Upper lobe of left lung (tissue), 6 donors: Measurements from ENCODE around the gene CORO6. TPM values are rescaled to one million over a fixed set of nuclear protein-coding genes. Genes with fewer than 3 reads are reported as not detected.

Experiments
- ATAC-seq, 2 donors: fragments of 200-7000 bp; cut with Tn5 transposase; one replicate each; pipeline ENCODE4 v1.9.1; 2022; ENCODE audit warnings: mild to moderate bottlenecking in 2 of 2, moderate library complexity in 2 of 2; ENCODE audit not compliant: low FRiP score in 2 of 2
- DNase-seq, 2 donors: peaks; one replicate each; pipeline ENCODE4 v3.0.0-alpha.2; 2019 to 2020
- H3K27ac ChIP-seq, 4 donors: fragments of 200-600 bp; sonication (generic); one replicate each; pipeline ENCODE4 v1.5.1; 2016 to 2019
- H3K27me3 ChIP-seq, 4 donors: fragments of 200-600 bp; sonication (generic); one replicate each; pipeline ENCODE4 v1.5.1; 2017 to 2019
- H3K36me3 ChIP-seq, 4 donors: fragments of 200-600 bp; sonication (generic); one replicate each; pipeline ENCODE4 v1.5.1; 2016 to 2019
- H3K4me1 ChIP-seq, 4 donors: fragments of 200-600 bp; sonication (generic); one replicate each; pipeline ENCODE4 v1.5.1; 2018 to 2019
- H3K4me3 ChIP-seq, 4 donors: fragments of 200-600 bp; sonication (generic); one replicate each; pipeline ENCODE4 v1.5.1; 2017 to 2019; ENCODE audit warnings: mild to moderate bottlenecking in 2 of 4, moderate library complexity in 1 of 4
- H3K9me3 ChIP-seq, 4 donors: fragments of 200-600 bp; sonication (generic); one replicate each; pipeline ENCODE4 v1.5.1; 2018 to 2019
- EP300 ChIP-seq, 4 donors: sonication (generic); formaldehyde crosslinking; IDR thresholded peaks; one replicate each; pipeline ENCODE4 v1.5.1; 2017; ENCODE audit warnings: antibody characterized with exemption in 4 of 4, control low read depth in 2 of 4
- POLR2A ChIP-seq, 4 donors: fragments of 450-650 bp; IDR thresholded peaks; one replicate each; pipeline ENCODE4 v1.5.1; 2016 to 2017; ENCODE audit warnings: antibody characterized with exemption in 4 of 4, mild to moderate bottlenecking in 2 of 4
- POLR2AphosphoS5 ChIP-seq, 2 donors: sonication (generic); formaldehyde crosslinking; IDR thresholded peaks; one replicate each; pipeline ENCODE4 v1.5.1; 2017; ENCODE audit warnings: antibody characterized with exemption in 2 of 2
- WGBS, 2 donors: methylation state at CpG; one replicate each; pipeline ENCODE4 v1.1.5; 2017 to 2018; 5-methylcytosine and 5-hydroxymethylcytosine counted together
- total RNA-seq, 6 donors: library from RNA; depleted of rRNA in 4 of 6; stranded (reverse); fragments of >200 nt in 4 of 6; gene quantifications; one replicate each; pipeline versions ENCODE4 v1.1.0 to v1.2.1, GENCODE V29; 2016 to 2021
- TF ChIP-seq, protein P1 (sequence below), 6 experiments: fragments of 450-650 bp in 4 of 6; fragments of 200-600 bp in 2 of 6; sonication (generic) in 2 of 6; IDR thresholded peaks; one replicate each; pipeline ENCODE4 v1.5.1; 2016 to 2019; ENCODE audit warnings: antibody characterized with exemption in 6 of 6
- donor health status: DM: no; HTN: no; CAD: no; lungs with moderate emphysema.
- donor health status: DM: no; HTN: yes; CAD: no; lungs with severe emphysema.

CORO6 gene
- total RNA-seq, 6 donors from 2014 or later: 7.3 to 137 (median 12.2) TPM

DNA sequence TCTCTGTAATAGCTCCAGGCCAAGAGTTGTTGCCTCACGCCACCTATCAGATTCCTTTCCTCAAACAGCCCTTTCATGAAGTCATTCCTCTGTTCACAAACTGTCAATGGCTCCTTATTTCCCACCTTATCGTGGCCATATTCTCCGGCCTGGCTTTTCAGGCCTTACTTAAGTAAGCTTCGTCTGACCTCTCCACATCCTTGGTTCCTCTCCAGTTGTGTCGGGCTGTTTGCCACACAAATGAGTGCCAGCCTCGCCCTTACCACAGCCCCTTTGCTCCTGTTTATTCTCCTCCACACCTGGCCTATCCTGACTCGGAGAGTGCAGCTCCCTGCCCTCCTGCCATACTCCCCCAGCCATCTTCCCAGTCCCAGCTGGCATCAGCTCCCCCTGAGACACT is 52.2 kb downstream of the CORO6 start:
- peaks cover 18 to 60% (median 32%) of the 10 kb centered on the region in 4 donors for H3K4me1 ChIP-seq

DNA sequence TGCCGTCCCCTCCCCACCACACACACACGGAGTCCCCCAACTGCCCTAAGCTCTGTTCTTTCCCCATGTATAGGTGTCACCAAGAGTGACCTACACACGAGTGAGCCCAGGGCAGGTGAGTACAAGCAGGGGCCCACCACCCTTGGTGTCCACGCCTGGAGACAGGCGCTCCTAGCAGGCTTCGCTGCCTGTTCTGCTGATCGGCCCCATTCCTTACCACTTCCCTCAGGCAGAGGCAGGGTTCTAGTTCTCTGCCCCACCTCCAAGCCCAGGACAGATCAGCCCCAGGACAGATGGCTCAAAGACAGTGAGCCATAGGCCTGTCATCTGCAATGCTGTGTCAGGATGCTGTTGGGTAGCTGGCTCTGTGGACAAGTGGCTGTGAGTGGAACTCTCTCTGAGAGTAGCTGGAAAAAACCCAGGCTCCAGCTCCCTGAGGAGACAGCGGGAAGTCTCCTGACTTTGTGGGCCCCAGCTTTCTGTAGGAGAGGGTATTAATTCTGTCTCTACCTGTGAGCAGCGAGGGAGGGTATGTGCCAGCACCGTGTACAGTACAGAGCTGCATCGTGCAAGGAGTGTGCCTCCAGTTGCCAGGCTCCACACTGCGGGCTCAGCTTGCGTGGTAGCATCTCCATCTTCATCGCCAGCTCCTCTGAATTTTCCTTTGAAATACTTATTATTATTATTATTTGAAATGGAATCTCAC is 53.3 kb downstream of the CORO6 start:
- peaks cover 2 to 19% (median 9%) of the 10 kb centered on the region in 4 donors for H3K36me3 ChIP-seq
- DNase-seq: no peak
- H3K9me3 ChIP-seq: no peaks in the 10 kb centered on the region
- TF ChIP-seq POLR2A (IDR thresholded peaks at IDR 0.05): no peak
- TF ChIP-seq, protein P1, sequence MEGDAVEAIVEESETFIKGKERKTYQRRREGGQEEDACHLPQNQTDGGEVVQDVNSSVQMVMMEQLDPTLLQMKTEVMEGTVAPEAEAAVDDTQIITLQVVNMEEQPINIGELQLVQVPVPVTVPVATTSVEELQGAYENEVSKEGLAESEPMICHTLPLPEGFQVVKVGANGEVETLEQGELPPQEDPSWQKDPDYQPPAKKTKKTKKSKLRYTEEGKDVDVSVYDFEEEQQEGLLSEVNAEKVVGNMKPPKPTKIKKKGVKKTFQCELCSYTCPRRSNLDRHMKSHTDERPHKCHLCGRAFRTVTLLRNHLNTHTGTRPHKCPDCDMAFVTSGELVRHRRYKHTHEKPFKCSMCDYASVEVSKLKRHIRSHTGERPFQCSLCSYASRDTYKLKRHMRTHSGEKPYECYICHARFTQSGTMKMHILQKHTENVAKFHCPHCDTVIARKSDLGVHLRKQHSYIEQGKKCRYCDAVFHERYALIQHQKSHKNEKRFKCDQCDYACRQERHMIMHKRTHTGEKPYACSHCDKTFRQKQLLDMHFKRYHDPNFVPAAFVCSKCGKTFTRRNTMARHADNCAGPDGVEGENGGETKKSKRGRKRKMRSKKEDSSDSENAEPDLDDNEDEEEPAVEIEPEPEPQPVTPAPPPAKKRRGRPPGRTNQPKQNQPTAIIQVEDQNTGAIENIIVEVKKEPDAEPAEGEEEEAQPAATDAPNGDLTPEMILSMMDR (IDR thresholded peaks at IDR 0.05): no peak
- TF ChIP-seq EP300 (IDR thresholded peaks at IDR 0.05): no peak
- TF ChIP-seq POLR2AphosphoS5 (IDR thresholded peaks at IDR 0.05): no peak
- no peaks in the 10 kb centered on the region for H3K27me3 ChIP-seq
- WGBS, 2 donors: 70 to 76% methylated on average over 9 to 14 of the region's 14 CpGs
- ATAC-seq: no peak
- peak overlapping the region in 3 of 4 donors; percentile 62 to 77 (median 72) for H3K4me3 ChIP-seq
- H3K27ac ChIP-seq: peak overlapping the region; percentile 84 to 93 (median 88)
- peaks cover 26 to 64% (median 41%) of the 10 kb centered on the region in 4 donors for H3K4me1 ChIP-seq

More for the DNA sequence above, 52.2 kb downstream of the CORO6 start:
- no peak for TF ChIP-seq POLR2AphosphoS5 (IDR thresholded peaks at IDR 0.05)
- no peak for TF ChIP-seq EP300 (IDR thresholded peaks at IDR 0.05)
- TF ChIP-seq, protein P1 (IDR thresholded peaks at IDR 0.05): no peak
- no peak for TF ChIP-seq POLR2A (IDR thresholded peaks at IDR 0.05)
- DNase-seq (no peak), ATAC-seq (no peak)
- Histone ChIP-seq H3K4me3 (no peak overlapping the region), H3K36me3 (peaks cover 5 to 30% (median 17%) of the 10 kb centered on the region in 4 donors), H3K27me3 (no peaks in the 10 kb centered on the region), H3K27ac (no peak overlapping the region), H3K9me3 (no peaks in the 10 kb centered on the region)
- 72% methylated on average over 7 of the region's 7 CpGs for WGBS, 2 donors

DNA sequence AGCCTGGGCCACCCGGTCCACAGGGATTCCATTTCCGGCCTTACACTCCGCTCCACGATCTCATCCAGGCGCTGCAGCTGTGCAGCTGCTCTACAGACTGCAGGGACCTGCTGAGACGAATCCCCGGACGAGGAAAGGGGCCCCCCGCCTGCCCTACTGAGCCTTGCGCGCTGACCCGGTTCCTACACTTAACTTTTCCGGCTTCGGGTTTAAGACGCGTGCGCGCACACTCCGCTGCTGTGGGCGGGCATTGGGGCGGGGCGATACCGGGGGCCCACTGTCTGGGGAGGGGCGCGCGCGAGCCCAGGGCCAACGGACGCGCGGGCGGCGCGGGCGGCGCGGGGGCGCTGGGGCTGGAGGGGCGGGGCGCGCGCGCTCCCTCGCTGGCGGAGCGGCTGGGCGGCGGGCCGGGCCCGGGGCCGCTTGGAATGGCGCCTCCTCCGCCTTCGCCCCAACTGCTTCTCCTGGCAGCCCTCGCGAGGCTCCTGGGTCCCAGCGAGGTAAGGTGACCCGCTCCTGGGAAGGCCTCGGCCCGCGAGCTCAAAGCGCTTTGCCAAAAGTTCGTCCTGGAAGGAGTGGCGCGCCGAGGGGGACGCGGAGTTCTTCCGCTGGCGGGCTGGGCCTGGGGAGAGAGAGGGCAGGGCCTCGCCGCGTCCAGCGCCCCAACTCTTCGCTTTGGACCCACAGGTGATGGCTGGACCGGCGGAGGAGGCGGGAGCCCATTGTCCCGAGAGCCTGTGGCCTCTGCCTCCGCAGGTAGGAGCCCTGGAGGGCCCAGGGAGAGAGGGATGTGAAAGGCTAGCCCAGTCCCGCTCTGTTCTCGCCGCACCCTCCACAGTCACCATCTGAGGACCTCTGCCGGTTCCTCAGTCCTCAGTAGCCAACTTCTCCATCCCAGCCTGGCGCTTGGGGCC is 54.1 kb downstream of the CORO6 start, which contains the start of gene TP53I13:
Gene TP53I13, plus strand, starts transcription at position 371 of the 914 bp plus-strand sequence. Its CDS starts 58 bp downstream, at position 429.
- H3K27me3 ChIP-seq: no peaks in the 10 kb centered on the region
- TF ChIP-seq EP300 (IDR thresholded peaks at IDR 0.05): no peak
- TF ChIP-seq POLR2AphosphoS5 (IDR thresholded peaks at IDR 0.05): peak; percentile 37 to 76
- TF ChIP-seq, protein P1 (IDR thresholded peaks at IDR 0.05): no peak
- peak in 3 of 4 donors; percentile 31 to 85 (median 61) for TF ChIP-seq POLR2A (IDR thresholded peaks at IDR 0.05)
- peak within 1 kb of the TSS; percentile 84 to 93 (median 90) for H3K27ac ChIP-seq
- peak; percentile 80 to 86 for ATAC-seq
- DNase-seq: peak; percentile 91 to 98
- WGBS, 2 donors: 0 to 3% methylated on average over 1 to 24 of the region's 85 CpGs
- H3K9me3 ChIP-seq: no peaks in the 10 kb centered on the region
- peaks cover 0 to 11% (median 1%) of the 10 kb centered on the region in 4 donors for H3K36me3 ChIP-seq
- H3K4me1 ChIP-seq: peaks cover 26 to 64% (median 42%) of the 10 kb centered on the region in 4 donors
- H3K4me3 ChIP-seq: peak within 1 kb of the TSS; percentile 62 to 77 (median 68)

DNA sequence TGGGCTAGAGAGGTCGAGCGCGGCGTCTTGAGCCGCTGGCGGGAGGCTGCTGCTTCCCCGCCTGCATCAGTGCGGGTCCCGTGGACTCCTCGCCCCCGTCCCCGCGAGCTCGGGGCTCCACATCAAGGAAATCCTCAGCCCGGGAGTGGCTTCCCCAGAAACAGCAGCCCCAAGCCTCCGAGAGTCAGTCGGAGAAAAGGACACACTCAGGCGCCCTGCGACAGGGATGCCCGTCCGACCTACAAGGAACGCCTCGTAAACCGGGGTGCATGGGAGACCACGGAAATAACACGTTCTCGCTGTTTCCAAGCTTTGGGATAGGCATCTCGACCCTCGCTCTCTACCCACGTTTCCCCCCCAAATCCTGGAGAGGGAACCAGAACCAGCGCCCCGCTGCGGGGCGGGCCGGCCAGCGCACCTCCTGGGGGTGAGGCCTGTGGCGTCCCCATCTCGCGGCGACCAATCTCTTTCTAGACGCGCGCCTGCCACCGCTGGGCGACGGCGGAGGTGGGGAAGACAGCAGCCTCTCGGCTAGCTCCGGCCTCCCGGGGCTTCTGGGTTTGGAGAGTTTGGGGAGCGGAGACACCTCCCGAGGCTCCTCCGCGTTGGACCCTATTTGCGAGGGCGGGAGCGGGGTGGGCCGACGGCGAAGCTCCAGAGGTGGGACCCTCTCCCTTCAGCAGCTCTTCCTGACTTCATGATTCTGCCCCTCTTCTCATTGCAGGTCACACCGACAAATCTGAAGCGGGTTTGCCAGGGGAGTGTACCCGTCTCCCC is 55.0 kb downstream of the CORO6 start:
- H3K36me3 ChIP-seq: peaks cover 0 to 6% (median under 1%) of the 10 kb centered on the region in 4 donors
- H3K4me3 ChIP-seq: peak overlapping the region; percentile 62 to 77 (median 68)
- no peak for TF ChIP-seq POLR2A (IDR thresholded peaks at IDR 0.05)
- TF ChIP-seq EP300 (IDR thresholded peaks at IDR 0.05): no peak
- TF ChIP-seq, protein P1 (IDR thresholded peaks at IDR 0.05): peak; percentile 33 to 60 (median 46)
- peak in 1 of 2 donors; percentile 5 for TF ChIP-seq POLR2AphosphoS5 (IDR thresholded peaks at IDR 0.05)
- ATAC-seq (peak; percentile 67 to 79), DNase-seq (peak; percentile 72 to 94)
- H3K27me3 ChIP-seq: no peaks in the 10 kb centered on the region
- peak overlapping the region; percentile 84 to 93 (median 90) for H3K27ac ChIP-seq
- H3K4me1 ChIP-seq: peaks cover 26 to 59% (median 37%) of the 10 kb centered on the region in 4 donors
- no peaks in the 10 kb centered on the region for H3K9me3 ChIP-seq
- 1 to 2% methylated on average over 14 to 50 of the region's 63 CpGs for WGBS, 2 donors
